NCI-H2171 (cell line): ENCODE results near the gene TMEM79.
A peak's percentile ranks its signal among the peaks of the same experiment; 100 is the strongest.

Experiments
- DNase-seq: peaks from one replicate; lab custom pipeline; 2025; lab: John Stamatoyannopoulos, UW

TMEM79 gene

GRCh38 chr1:156263288-156263655 is 20.9 kb upstream of the TMEM79 start:
- DNase-seq = no peak

DNA sequence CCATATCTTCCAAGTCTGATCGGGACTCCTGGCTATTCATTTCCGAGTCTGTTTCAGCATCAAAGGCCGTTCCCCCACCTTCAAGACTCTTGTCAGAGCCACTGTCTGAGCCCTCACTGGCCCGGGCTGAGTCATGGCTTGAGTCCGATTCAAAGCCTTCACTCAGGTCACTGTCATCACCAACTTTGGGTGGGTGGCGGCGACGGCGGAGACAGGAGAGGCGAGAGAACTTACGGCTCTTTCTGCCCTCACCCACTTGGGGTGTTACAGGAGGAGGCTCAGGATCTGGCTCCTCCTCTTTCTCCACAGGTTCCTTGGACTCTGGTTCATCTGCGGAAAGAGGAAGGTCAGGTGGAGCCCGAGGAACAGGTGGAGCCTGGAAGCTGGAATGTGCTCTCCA is 18.1 kb upstream of the TMEM79 start:
- DNase-seq = no peak

DNA sequence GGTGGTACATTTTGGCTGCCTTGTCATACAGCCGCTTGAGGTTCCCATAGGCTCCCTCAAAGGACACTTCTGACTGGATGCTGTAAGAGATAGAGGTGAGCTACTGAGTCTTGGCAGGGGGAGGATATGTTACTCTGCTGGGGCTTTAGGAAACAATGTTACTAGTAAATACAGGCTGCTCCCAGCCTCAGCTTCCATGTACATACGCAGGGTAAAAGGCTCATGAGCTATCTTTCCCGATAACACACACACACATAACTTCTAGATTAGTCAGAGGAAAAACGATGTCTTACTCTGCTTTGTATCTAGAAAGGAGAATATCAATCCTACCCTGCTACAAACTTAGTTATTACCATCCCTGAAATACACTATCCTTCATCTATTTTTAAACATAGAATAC is 15.8 kb upstream of the TMEM79 start:
- DNase-seq = no peak

- no peak for DNase-seq
Measured at GRCh38 chr1:156270314-156270713, 13.8 kb upstream of the TMEM79 start.

GRCh38 chr1:156276532-156276931 is 7.6 kb upstream of the TMEM79 start:
- no peak for DNase-seq

- no peak for DNase-seq
Measured at GRCh38 chr1:156276966-156277381, 7.2 kb upstream of the TMEM79 start.

GRCh38 chr1:156279837-156280236 is 4.3 kb upstream of the TMEM79 start:
- DNase-seq = no peak

DNA sequence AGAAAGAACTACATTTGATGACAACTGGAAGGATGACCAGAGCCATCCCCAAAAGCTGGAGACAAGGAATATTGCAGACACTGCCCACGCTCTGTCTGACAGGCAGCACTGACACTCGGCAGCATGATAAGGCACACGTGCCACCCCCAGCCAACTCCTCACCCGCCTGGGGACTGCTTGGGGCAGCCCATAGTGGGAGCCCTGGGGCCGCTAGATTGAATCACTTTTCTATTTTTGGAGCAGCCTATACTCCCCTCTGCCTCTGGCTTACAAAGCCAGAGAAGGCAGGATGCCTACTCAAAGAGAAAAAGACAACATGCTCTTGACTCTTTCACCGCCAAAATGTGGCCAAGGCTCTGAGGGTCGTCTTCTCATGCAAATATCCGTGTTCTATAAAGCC is 2.8 kb upstream of the TMEM79 start:
- DNase-seq = no peak

- DNase-seq = peak; percentile 27
Measured at GRCh38 chr1:156281693-156282478, 2.2 kb upstream of the TMEM79 start.

DNA sequence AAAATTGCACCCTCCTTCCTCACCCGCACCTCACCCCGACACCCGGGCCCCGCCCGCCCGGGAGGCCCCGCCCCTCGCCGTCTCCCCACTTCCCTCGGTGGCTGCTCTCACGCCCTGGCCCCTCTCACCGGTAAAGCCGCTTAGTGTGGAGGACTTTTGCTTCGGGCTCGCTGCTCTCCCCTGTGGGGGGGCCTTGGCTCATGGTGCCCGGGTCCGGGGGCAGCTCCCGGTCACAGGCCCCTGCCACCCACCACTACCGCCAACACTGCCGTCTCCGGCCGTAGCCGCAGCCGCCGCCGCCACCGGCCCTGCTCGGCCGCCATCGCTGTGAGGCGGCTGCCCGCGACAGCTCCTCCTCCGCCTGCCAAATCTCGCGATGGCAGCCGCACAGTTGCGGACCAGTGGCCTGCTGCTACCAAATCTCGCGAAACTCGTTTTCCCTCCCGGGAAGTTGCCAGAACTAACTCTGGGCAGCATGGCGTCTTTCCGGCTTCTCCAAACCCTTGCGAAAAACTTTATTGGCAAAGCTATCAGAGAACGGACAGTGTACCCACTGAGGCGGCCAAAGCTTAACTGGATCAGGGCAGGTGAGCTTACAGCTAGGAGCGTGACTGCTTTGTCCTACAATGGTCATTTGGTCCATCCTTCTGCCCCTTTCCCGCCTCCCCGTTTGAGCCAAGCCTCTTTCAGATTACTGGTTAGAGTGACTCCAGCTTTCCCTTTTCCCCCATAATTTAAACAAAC is 1.5 kb upstream of the TMEM79 start, which contains the start of gene SMG5:
SMG5 (minus strand) TSS at position 347 of the 744 bp plus-strand sequence; CDS start at position 202, 145 bp downstream.
- peak; percentile 97 for DNase-seq

DNA sequence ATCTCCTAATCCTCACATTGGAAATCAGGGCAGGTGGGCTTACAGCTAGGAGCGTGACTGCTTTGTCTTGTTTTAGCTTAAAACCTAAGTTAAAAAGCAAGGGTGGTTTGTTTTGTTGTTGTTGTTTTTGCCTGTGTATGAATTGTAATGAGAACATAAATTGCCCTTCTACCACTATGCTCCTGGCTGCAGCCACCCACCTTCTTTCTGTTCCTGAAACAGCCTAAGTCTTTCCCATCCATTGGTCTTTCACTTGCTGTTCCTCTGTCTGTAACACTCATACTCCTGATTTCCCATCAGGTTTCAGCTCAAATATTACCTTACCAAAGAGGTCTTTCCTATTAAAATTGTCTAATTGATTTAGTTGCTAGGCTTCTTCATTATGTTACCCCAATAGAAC is 604 bp upstream of the TMEM79 start:
- no peak for DNase-seq

- no peak for DNase-seq
Measured at GRCh38 chr1:156284757-156285156, 632 bp downstream of the TMEM79 start.

GRCh38 chr1:156285437-156285836 is 1.3 kb downstream of the TMEM79 start:
- DNase-seq = no peak

GRCh38 chr1:156286061-156286460 is 1.9 kb downstream of the TMEM79 start:
- no peak for DNase-seq

DNA sequence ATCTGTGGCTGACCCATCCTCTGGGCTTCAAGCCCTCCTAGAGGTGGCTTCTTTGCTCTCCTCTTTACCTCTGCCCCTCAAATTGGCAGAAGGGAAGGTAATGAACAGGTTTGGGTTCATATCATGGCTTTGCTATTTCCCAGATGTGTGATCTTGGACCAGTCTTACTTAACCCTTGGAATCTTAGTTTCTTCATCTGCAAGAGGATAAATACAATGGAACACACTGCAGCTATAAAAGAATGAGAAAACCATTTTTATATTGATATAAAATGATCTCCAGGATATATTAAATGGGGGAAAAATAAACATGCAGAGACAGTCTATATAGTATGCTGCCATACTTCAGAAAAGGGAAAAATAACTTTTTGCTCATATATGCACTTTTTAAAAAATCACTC is 5.7 kb downstream of the TMEM79 start:
- no peak for DNase-seq

- DNase-seq = no peak
Measured at GRCh38 chr1:156291226-156292061, 7.3 kb downstream of the TMEM79 start.

DNA sequence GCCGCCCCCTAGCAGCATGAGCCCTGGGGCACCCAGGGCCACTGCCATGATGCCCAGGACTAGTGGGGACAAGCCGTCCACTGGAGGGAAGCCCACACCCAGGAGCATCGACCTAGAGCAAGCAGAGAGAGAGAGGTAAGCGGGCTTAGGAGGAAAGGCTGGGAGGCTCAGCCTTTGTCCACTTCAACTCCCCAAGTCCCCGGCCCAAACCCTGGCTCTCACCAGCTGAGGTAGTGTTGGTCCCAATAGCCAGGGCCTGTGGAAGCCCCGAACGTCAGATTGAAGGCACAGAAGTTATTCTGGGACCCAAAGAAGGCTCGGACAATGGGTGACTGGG is 8.9 kb downstream of the TMEM79 start:
- no peak for DNase-seq

DNA sequence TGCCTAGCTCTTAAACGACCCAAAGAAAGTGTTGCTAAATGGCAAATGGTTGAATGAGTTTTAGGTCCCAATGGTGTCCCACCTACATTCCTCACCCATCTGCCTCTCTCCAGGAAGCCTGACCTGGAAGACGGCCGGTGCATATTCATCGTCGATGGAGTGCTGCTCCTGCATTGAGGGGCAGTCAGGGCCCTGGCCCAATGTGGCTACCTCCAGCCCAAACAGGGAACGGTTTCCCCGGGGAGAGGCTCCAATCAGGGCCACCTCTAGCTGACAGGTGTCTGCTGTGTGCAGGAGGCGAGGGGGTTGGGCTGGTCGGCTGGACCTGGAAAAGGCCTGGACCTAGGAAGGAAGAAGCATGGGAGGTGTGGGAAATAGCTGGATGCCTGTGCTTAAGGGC is 9.8 kb downstream of the TMEM79 start:
- no peak for DNase-seq

DNA sequence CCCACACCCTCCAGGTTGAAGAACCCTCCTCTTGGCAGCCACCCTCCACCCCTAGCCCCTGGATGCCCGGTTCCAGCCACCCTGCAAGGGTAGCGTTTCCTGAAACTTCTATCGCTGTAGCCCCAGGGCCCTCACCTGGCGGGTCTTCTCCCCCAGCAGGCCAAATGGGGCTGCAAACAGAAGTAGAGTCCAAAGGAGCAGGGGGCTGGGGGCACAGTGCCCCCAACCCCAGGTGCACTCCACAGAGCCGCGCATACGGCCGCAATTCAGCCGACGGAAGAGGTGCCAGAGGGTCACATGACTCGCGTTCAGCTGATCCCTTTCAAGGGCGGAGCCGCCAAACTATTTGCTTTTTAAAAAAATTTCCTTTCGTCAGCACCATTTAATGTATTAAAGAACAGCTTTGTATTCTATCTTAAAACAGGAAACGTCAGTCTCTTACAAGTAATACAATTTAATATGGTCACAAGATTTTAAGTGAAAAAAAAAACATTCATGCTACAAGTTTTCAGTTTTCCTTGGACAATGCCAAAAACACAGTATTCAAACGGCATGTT is 11.3 kb downstream of the TMEM79 start, which contains the start of gene GLMP:
GLMP (minus strand) TSS at position 289 of the 557 bp plus-strand sequence; CDS start at position 255, 34 bp downstream.
- peak; percentile 40 for DNase-seq

- no peak for DNase-seq
Measured at GRCh38 chr1:156298852-156299357, 14.8 kb downstream of the TMEM79 start, which contains the start of gene VHLL. Gene VHLL, minus strand, starts transcription at chr1:156299307. Its CDS starts 118 bp downstream, at chr1:156299189.

GRCh38 chr1:156303241-156303640 is 19.1 kb downstream of the TMEM79 start:
- no peak for DNase-seq

DNA sequence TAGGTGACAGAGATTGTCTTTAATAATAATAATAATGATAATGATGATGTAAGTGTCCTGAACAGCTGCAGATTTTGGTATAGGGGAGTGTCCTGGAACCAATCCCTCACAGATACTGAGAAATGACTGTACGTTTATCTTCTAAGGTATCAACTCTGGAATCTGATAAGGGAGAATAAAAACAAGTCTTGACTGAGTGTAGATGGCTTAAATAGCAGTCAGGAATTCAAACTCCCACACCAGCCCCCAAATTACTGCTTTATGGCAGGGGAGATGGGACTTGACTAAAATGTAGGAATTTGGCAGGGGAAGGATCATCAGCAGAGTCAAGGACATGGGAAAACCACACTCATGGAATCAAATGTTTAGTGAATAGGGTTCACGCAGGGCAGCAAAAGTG is 21.1 kb downstream of the TMEM79 start:
- DNase-seq = no peak
